GM13977 (cell line): ENCODE data around the gene UBE2K.
"Not testable (repeated sequence)": the region's sequence is repeated elsewhere in the genome, so short reads cannot be mapped to it uniquely, and the experiment has no call there.

Source experiments
- DNase-seq: peaks from one replicate; pipeline ENCODE4 v3.0.0; 2012; ENCODE audit warnings: low spot score
- in situ Hi-C: fragments of 300-500 bp; cut with MboI; formaldehyde crosslinking; loops from one replicate; pipeline ENCODE4 v1.12.0; 2022; ENCODE audit warnings: low sequenced_read_pairs, low pct_unique_long_range_greater_than_20kb, mixed read lengths, inconsistent platforms; ENCODE audit not compliant: unreplicated experiment
- TF ChIP-seq, protein P1 (sequence below): IDR thresholded peaks from 2 replicates; pipeline ENCODE4 v1.5.1; 2012; ENCODE audit warnings: mild to moderate bottlenecking, control low read depth; ENCODE audit not compliant: insufficient read depth; ENCODE audit errors: extremely low read depth, missing control alignments

The UBE2K gene

DNA sequence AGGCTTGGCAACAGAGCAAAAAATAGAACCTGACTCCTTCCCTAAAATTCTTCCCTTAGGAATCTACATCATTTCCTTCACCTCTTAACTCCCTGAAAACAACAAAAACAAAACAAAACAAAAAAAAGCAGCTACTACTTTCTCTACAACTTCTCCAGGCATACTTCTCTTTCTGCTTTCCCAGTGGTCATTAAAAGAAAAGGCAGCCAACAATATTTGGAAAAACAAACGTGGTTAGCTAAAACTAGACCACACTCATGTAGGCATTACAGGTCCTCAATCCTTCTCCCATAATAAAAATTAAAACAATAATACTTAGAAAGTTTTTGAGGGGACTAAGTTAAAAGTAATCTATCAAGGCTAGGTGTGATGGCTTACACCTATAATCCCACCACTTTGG lies 30.2 kb upstream of the UBE2K start:
- TF ChIP-seq, protein P1, sequence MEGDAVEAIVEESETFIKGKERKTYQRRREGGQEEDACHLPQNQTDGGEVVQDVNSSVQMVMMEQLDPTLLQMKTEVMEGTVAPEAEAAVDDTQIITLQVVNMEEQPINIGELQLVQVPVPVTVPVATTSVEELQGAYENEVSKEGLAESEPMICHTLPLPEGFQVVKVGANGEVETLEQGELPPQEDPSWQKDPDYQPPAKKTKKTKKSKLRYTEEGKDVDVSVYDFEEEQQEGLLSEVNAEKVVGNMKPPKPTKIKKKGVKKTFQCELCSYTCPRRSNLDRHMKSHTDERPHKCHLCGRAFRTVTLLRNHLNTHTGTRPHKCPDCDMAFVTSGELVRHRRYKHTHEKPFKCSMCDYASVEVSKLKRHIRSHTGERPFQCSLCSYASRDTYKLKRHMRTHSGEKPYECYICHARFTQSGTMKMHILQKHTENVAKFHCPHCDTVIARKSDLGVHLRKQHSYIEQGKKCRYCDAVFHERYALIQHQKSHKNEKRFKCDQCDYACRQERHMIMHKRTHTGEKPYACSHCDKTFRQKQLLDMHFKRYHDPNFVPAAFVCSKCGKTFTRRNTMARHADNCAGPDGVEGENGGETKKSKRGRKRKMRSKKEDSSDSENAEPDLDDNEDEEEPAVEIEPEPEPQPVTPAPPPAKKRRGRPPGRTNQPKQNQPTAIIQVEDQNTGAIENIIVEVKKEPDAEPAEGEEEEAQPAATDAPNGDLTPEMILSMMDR = no peak
- in situ Hi-C loops = no loop called here
- DNase-seq = no peak

DNA sequence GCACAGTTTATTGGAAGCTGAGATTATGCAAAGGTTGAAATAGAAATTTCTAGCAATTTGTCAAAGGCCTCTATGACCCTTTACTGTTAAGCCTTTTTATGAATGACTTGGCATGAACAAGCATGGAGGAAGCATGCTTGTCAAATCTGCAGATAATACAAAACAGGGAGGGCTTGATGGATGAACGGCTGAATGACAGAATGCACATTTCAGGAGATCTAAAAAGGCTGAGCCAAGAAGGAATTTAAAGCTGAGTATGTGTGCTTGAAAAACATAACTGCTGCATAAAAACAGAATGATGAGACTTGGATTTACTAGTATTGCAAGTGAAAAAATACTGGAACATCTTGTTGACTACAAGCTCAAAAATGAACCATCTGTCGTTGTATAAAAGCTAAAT lies 29.0 kb upstream of the UBE2K start:
- in situ Hi-C loops = no loop called here
- TF ChIP-seq, protein P1 = no peak
- DNase-seq = no peak

DNA sequence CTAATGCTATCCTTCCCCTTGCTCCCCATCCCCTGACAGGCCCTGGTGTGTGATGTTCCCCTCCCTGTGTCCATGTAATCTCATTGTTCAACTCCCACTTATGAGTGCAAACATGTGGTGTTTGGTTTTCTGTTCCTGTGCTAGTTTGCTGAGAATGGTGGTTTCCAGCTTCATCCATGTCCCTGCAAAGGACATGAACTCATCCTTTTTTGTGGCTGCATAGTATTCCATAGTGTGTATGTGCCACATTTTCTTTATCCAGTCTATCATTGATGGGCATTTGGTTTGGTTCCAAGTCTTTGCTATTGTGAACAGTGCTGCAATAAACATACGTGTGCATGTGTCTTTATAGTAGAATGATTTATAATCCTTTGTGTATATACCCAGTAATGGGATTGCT lies 27.6 kb upstream of the UBE2K start:
- DNase-seq, in situ Hi-C loops: not testable (repeated sequence)

DNA sequence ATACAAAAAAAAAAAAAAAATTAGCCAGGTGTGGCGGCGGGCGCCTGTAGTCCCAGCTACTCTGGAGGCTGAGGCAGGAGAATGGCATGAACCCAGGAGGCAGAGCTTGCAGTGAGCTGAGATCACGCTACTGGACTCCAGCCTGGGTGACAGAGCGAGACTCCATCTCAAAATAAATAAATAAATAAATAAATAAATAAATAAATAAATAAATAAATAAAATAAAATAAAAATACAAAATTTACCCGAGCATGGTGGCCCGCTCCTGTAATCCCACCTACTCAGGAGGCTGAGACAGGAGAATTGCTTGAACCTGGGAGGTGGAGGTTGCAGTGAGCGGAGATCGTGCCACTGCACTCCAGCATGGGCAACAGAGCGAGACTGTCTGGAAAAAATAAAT lies 22.3 kb upstream of the UBE2K start:
- not testable (repeated sequence) for DNase-seq
- in situ Hi-C loops = loop anchor here (25.0 kb wide), 1 partner anchor 637 kb away; no protein-coding TSS in a partner anchor

DNA sequence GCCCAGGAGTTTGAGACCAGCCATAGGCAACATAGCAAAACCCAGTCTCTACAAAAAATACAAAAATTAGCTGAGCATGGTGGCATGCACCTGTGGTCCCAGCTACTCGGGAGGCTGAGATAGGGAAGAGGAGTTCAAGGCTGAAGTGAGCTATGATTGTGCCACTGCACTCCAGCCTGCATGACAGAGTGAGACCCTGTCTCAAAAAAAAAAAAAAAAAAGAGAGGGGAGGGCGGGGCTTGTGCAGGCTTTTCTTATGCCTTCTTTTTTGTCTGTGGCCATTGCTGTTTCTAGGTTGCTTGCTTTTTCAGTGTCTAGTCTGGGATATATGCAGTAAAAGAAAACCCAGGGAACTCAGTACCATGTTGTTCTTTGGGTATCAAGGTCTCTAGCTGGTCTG lies 16.9 kb upstream of the UBE2K start:
- in situ Hi-C loops = loop anchor here (25.0 kb wide), 1 partner anchor 631 kb away; no protein-coding TSS in a partner anchor
- not testable (repeated sequence) for DNase-seq

DNA sequence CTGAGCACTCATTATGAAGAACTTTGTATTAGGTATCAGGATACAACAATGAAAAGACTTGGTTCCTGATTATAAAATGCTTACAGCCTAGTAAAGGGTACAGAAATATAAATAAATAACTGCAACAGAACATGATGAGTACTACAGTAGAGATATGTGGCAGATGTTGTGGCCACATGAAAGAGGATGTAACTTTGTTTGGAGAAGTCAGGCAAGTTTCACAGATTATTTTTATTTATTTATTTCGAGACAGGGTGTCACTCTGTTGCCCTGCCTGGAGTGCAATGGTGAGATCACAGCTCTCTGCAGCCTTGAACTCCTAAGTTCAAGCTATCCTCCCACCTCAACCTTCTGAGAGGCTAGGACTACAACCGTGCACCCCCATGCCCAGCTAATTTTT lies 15.8 kb upstream of the UBE2K start:
- DNase-seq = peak; percentile 53
- TF ChIP-seq, protein P1 = no peak
- in situ Hi-C loops = loop anchor here (25.0 kb wide), 1 partner anchor 630 kb away; no protein-coding TSS in a partner anchor

DNA sequence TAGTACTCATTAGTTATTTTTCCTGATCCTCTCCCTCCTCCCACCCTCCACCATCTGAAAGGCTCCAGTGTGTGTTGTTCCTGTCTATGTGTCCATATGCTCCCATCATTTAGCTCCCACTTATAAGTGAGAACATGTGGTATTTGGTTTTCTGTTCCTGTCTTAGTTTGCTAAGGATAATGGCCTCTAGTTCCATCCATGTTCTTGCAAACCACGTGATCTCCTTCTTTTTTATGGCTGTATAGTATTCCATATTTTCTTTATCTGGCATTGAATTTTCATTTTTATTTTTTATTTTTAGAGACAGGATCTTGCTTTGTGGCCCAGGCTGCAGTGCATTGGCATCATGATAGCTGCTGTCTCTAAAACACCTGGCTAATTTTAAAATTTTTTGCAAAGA lies 11.9 kb upstream of the UBE2K start:
- TF ChIP-seq, protein P1 = no peak
- in situ Hi-C loops = loop anchor here (25.0 kb wide), 1 partner anchor 626 kb away; no protein-coding TSS in a partner anchor
- no peak for DNase-seq

DNA sequence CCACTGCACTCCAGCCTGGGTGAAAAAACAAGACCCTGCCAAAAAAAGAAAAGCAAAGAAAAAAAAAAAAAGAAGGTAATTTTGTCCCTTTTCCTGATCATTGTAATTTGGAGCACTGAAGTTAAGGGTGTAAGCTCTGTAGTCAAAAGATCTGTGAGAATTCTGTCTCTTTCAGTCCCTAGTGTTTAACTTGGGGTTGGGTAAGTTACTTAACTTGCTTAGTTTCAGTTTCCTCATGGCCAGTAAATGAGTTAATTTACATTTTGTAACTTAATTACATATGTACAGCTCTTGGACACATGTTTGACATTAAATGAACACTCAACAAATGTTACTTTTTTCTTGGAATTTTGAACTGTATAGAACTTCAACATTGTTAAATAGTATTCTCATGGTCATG lies 10.9 kb upstream of the UBE2K start:
- no peak for DNase-seq
- in situ Hi-C loops = loop anchor here (25.0 kb wide), 1 partner anchor 625 kb away; no protein-coding TSS in a partner anchor

More for the DNA sequence above, 10.9 kb upstream of the UBE2K start:
- TF ChIP-seq, protein P1 = no peak
